ENCODE results near the gene AARS2.

The AARS2 gene

DNA sequence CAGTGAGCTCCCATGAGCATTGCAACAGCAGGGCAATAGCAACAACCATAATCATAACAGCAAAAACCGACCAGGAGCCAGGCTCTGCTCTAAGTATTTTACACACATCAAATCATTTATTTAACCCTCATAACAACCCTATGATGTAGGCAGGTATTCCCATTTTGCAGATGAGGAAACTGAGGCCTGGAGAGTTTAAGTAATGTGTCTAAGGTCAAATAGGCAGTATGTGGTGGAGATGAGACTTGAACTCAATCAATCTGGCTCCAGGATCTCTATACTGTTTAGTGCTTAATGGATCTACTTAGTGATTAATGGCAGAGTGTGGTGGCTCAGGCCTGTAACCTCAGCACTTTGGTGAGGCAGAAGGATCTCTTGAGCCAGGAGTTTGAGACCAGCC, 39.5 kb downstream of the AARS2 start:
- H3K27ac ChIP-seq = no peak overlapping the region
- TF ChIP-seq ZFX (IDR thresholded peaks at IDR 0.05; ENCODE audit: borderline replicate concordance) (no peak), CTCF (IDR thresholded peaks at IDR 0.05) (no peak)

GRCh38 chr6:44272999-44273566, 40.1 kb downstream of the AARS2 start:
- TF ChIP-seq CTCF (IDR thresholded peaks at IDR 0.05) (no peak), ZFX (IDR thresholded peaks at IDR 0.05; ENCODE audit: borderline replicate concordance) (no peak)
- no peak overlapping the region for H3K27ac ChIP-seq

DNA sequence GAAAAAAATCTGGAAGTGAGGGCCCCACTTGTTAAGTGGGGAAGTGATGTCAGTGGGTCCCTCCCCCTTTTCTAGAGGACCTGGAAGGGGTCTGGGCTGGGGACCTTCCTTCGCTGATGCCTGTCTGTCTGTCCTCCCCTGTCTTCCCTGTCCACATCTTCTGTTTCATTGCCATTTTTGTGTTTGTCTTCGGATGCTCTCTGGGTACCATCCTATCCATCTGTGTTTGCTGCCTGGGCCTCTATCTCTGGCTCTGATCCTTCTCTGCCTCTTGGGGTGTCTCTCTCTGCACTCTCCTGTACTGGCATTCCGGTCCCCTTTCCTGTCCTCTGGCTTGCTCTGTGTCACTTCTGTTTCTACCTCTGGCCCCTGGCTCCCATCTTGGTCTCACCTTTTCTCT, 40.6 kb downstream of the AARS2 start:
- TF ChIP-seq ZFX (IDR thresholded peaks at IDR 0.05; ENCODE audit: borderline replicate concordance) (no peak), CTCF (IDR thresholded peaks at IDR 0.05) (no peak)

DNA sequence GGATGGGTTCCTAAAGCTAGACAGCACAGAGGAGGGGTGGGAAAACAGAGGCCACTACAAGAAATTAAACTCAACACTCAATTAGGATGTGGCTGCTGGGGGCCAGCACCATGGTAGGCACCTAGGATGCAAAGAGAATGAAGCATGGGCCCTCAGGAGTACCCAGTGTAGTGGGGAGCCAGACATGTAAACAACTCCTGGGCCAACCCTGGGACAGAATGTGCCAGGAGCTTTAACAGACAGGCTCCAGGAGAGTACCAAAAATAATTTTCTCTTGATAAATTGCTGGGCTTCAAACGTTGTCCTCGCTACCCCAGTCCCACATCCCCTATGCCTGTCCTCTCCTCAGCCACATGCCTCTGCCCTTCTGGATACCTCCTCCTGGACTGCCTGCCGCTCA, 41.2 kb downstream of the AARS2 start:
- no peak overlapping the region for H3K27ac ChIP-seq
- TF ChIP-seq CTCF (IDR thresholded peaks at IDR 0.05) (no peak), ZFX (IDR thresholded peaks at IDR 0.05; ENCODE audit: borderline replicate concordance) (no peak)

More for the DNA sequence above, 40.6 kb downstream of the AARS2 start:
- H3K27ac ChIP-seq = no peak overlapping the region

DNA sequence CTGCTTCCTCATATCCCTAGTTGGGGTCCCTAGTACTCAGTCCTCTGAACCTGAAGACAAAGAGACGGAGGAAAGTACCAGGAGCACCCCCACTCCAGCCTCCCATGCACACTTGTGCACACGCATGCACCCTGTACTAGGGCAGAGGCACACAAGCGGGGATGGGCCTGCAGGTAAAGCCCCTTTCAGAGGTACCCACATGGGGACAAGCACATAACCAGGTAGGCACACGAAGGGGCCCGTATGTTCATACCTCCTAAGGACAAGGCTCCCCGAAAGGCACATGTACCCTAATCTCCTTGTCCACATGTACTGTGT, 41.8 kb downstream of the AARS2 start:
- TF ChIP-seq CTCF (IDR thresholded peaks at IDR 0.05) (no peak), ZFX (IDR thresholded peaks at IDR 0.05; ENCODE audit: borderline replicate concordance) (no peak)
- no peak overlapping the region for H3K27ac ChIP-seq

- TF ChIP-seq ZFX (IDR thresholded peaks at IDR 0.05; ENCODE audit: borderline replicate concordance) (no peak), CTCF (IDR thresholded peaks at IDR 0.05) (peak; percentile 28)
- no peak overlapping the region for H3K27ac ChIP-seq
Measured at GRCh38 chr6:44270526-44271405, 42.4 kb downstream of the AARS2 start.

- H3K27ac ChIP-seq = no peak within 1 kb of the TSS
- TF ChIP-seq CTCF (IDR thresholded peaks at IDR 0.05) = no peak
- no peak for TF ChIP-seq ZFX (IDR thresholded peaks at IDR 0.05; ENCODE audit: borderline replicate concordance)
Measured at GRCh38 chr6:44269921-44270525, 43.1 kb downstream of the AARS2 start, which contains the start of gene TMEM151B. TMEM151B (plus strand) TSS chr6:44270450; CDS start chr6:44270743, 293 bp downstream.

All from 22Rv1 (cell line).